B cell (primary cell): ENCODE results near the gene POLN. TPM values are rescaled to one million over a fixed set of nuclear protein-coding genes. Genes with fewer than 3 reads are reported as not detected.

ENCODE experiments used
- ATAC-seq: fragments of 200-7000 bp; cut with Tn5 transposase; one replicate; pipeline ENCODE4 v1.10.0; 2021; ENCODE audit warnings: low read depth, mild to moderate bottlenecking, moderate number of reproducible peaks, moderate library complexity
- CTCF ChIA-PET: fragments of 350-600 bp; sonication (Branson Sonifier 250); formaldehyde crosslinking; loops from one replicate; lab custom pipeline; 2021; ENCODE audit warnings: antibody characterized with exemption, inconsistent platforms; lab: Charles Lee
- POLR2A ChIA-PET: fragments of 350-600 bp; sonication (Branson Sonifier 250); formaldehyde crosslinking; loops from one replicate; lab custom pipeline; 2021; ENCODE audit warnings: antibody characterized with exemption; lab: Charles Lee
- DNase-seq: peaks from one replicate; pipeline ENCODE4 v3.0.0; 2013
- H2AFZ ChIP-seq: 2 replicates; pipeline ENCODE4 v1.6.1; 2012; ENCODE audit warnings: mild to moderate bottlenecking, low read depth, low read length; ENCODE audit not compliant: insufficient read depth, poor library complexity, severe bottlenecking
- H3K27ac ChIP-seq, 2 donors: 1 replicate in 1 of 2; 2 replicates in 1 of 2; pipeline ENCODE4 v1.5.1; 2012 to 2013; ENCODE audit warnings: low read length in 2 of 2, mild to moderate bottlenecking in 2 of 2, moderate library complexity in 1 of 2
- H3K27me3 ChIP-seq, 4 experiments: fragments of 200-600 bp in 1 of 4; sonication (generic) in 1 of 4; replicated peaks in 1 of 4; 1 replicate in 2 of 4; 2 replicates in 2 of 4; pipeline versions ENCODE4 v1.6.1 to v1.7.0; 2013 to 2016; ENCODE audit warnings: low read length in 3 of 4, mild to moderate bottlenecking in 2 of 4, mixed read lengths in 1 of 4, moderate library complexity in 1 of 4; ENCODE audit not compliant: insufficient read depth in 4 of 4, control insufficient read depth in 3 of 4; ENCODE audit errors: control extremely low read depth in 1 of 4
- H3K36me3 ChIP-seq, 2 experiments: replicated peaks in 1 of 2; 1 replicate in 1 of 2; 2 replicates in 1 of 2; pipeline versions ENCODE4 v1.6.1 to v1.7.1; 2013; ENCODE audit warnings: low read length in 1 of 2; ENCODE audit not compliant: insufficient read depth in 2 of 2, control insufficient read depth in 1 of 2; ENCODE audit errors: control extremely low read depth in 1 of 2, extremely low read depth in 1 of 2
- H3K4me1 ChIP-seq, 2 donors: fragments of 200-600 bp in 1 of 2; sonication (generic) in 1 of 2; 1 replicate in 1 of 2; 2 replicates in 1 of 2; pipeline versions ENCODE4 v1.5.1 to v1.6.1; 2013 to 2017; ENCODE audit warnings: low read length in 2 of 2; ENCODE audit not compliant: control insufficient read depth in 2 of 2, insufficient read depth in 2 of 2
- H3K4me2 ChIP-seq: replicated peaks from 2 replicates; pipeline ENCODE3; 2012; ENCODE audit warnings: mild to moderate bottlenecking, low read depth, low read length; ENCODE audit not compliant: poor library complexity, severe bottlenecking
- H3K4me3 ChIP-seq, 5 experiments: fragments of 200-600 bp in 1 of 5; sonication (generic) in 1 of 5; 1 replicate in 3 of 5; 2 replicates in 2 of 5; pipeline versions ENCODE4 v1.5.1 to v1.7.0; 2011 to 2016; ENCODE audit warnings: low read length in 4 of 5, mild to moderate bottlenecking in 4 of 5, low read depth in 2 of 5, control low read depth in 1 of 5, moderate library complexity in 1 of 5; ENCODE audit not compliant: insufficient read depth in 1 of 5; ENCODE audit errors: control extremely low read depth in 1 of 5, extremely low read depth in 1 of 5
- H3K79me2 ChIP-seq: fragments of 200-600 bp; sonication (generic); one replicate; pipeline ENCODE4 v1.6.0; 2016; ENCODE audit warnings: low read length; ENCODE audit not compliant: control insufficient read depth, insufficient read depth
- H3K9ac ChIP-seq: fragments of 200-600 bp; sonication (generic); 2 replicates; pipeline ENCODE4 v1.6.1; 2017; ENCODE audit warnings: mild to moderate bottlenecking, low read length, moderate library complexity
- H3K9me3 ChIP-seq, 3 donors: one replicate each; pipeline versions ENCODE4 v1.6.1 to v1.7.1; 2013; ENCODE audit warnings: low read length in 2 of 3; ENCODE audit not compliant: control insufficient read depth in 2 of 3, insufficient read depth in 1 of 3; ENCODE audit errors: control extremely low read depth in 1 of 3
- H4K20me1 ChIP-seq: 2 replicates; pipeline ENCODE4 v1.6.0; 2012; ENCODE audit warnings: mild to moderate bottlenecking, low read length; ENCODE audit not compliant: insufficient read depth, control insufficient read depth, poor library complexity, severe bottlenecking
- H3K27ac Mint-ChIP-seq: one replicate; pipeline ENCODE4 v1.8.0; 2021; ENCODE audit warnings: mixed read lengths
- H3K27me3 Mint-ChIP-seq: one replicate; pipeline ENCODE4 v1.8.0; 2021; ENCODE audit warnings: mixed read lengths
- H3K4me1 Mint-ChIP-seq: one replicate; pipeline ENCODE4 v1.8.0; 2021; ENCODE audit warnings: mixed read lengths
- H3K4me3 Mint-ChIP-seq: one replicate; pipeline ENCODE4 v1.8.0; 2021; ENCODE audit warnings: mixed read lengths
- H3K9me3 Mint-ChIP-seq: one replicate; pipeline ENCODE4 v1.8.0; 2022; ENCODE audit warnings: mixed read lengths; ENCODE audit not compliant: insufficient read depth
- EZH2 ChIP-seq: IDR thresholded peaks from 2 replicates; pipeline ENCODE4 v1.6.1; 2012; ENCODE audit warnings: borderline replicate concordance, low read depth, mild to moderate bottlenecking, moderate library complexity, low read length; ENCODE audit not compliant: insufficient read depth, poor library complexity, severe bottlenecking
- WGBS: methylation state at CpG from one replicate; pipeline ENCODE4 v1.1.5; 2013; ENCODE audit warnings: missing lambda C conversion rate; ENCODE audit not compliant: insufficient coverage; 5-methylcytosine and 5-hydroxymethylcytosine counted together
- intact Hi-C: fragments of 100-400 bp; cut with micrococcal nuclease; formaldehyde crosslinking; loops from one replicate; pipeline ENCODE4 v1.10.0; 2022
- polyA plus RNA-seq: library from polyadenylated mRNA; depleted of rRNA; stranded (reverse); fragments of >200 nt; gene quantifications from 2 replicates; pipeline ENCODE4 v1.2.3, GENCODE V29; 2012
- total RNA-seq, 2 donors: library from RNA; stranded (reverse); fragments of 120-200 nt in 1 of 2; gene quantifications; 1 replicate in 1 of 2; 2 replicates in 1 of 2; pipeline versions ENCODE4 v1.2.3 to v1.2.4, GENCODE V29; 2013 to 2022
- TF ChIP-seq, protein P1 (sequence below): fragments of 200-600 bp; IDR thresholded peaks from one replicate; pipeline ENCODE4 v1.8.0; 2022; ENCODE audit warnings: antibody characterized with exemption, mild to moderate bottlenecking

The POLN gene
- total and polyA plus RNA-seq, 2 donors (not counting 1 experiment from before 2014, with no cell fraction given): 0.73 to 1.5 TPM

DNA sequence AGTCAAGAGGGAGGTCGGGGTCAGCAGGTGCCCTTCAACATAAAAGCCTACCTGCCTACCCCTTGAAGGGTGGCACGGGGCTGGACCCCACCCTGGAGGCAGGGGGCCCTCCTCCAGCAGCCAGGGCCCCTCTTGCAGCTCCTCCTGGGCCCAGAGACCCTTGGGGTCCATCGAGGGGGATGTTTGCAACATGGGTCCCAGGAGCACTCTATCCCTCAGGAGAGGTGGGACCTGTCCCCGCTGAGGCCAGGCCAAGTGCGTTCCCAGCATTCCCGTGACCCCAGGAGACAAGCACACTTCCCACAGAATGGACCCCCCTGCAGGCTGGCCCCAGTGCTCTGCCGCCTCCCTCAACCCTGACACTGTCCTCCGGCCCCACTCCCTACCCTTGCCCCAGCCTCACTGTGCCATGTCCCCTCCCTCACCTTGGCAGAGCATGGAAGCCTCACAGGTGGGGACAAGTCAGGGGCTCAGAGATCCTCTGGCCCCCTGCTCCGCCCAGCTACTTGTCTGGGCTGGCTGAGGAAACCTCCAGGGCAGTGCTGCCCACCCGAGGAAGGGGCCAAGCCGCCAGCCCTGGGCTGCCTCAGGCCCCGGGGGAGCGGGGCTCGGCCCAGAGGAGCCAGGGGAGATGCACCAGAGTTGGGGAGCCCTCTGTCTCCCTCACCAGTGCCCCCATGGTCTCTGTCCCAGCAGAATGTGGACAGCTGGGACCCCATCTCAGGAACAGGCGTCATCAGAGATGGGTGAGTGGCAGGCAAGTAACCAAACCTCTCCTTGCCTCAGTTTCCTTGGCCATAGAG is 17.8 kb upstream of the POLN start:
- no peak overlapping the region for H2AFZ ChIP-seq
- peaks cover 65% of the 10 kb centered on the region for H4K20me1 ChIP-seq
- H3K4me2 ChIP-seq: peak overlapping the region; percentile 99
- H3K4me3 ChIP-seq: no peak overlapping the region
- no peak for ATAC-seq
- Mint-ChIP-seq H3K9me3 (no peaks in the 10 kb centered on the region), H3K4me1 (peaks cover 26% of the 10 kb centered on the region), H3K4me3 (peak overlapping the region; percentile 79), H3K27me3 (no peaks in the 10 kb centered on the region), H3K27ac (peak overlapping the region; percentile 68)
- ChIA-PET POLR2A (interaction anchor here (1.0 kb wide), 2 partner anchors 18 to 31 kb away, joined by 3 to 8 read pairs; partner anchors contain the start of genes HAUS3 and POLN), CTCF (interaction anchor here (1.3 kb wide), 1 partner anchor 31 kb away, joined by 3 read pairs; no protein-coding TSS in a partner anchor)
- no peak overlapping the region for H3K27ac ChIP-seq
- H3K36me3 ChIP-seq: peaks cover 0 to 28% of the 10 kb centered on the region in 2 experiments
- H3K9ac ChIP-seq: no peak overlapping the region
- intact Hi-C loops: loop anchor here (10.0 kb wide), 1 partner anchor 435 kb away; no protein-coding TSS in a partner anchor
- H3K27me3 ChIP-seq: no peaks in the 10 kb centered on the region
- TF ChIP-seq, protein P1, sequence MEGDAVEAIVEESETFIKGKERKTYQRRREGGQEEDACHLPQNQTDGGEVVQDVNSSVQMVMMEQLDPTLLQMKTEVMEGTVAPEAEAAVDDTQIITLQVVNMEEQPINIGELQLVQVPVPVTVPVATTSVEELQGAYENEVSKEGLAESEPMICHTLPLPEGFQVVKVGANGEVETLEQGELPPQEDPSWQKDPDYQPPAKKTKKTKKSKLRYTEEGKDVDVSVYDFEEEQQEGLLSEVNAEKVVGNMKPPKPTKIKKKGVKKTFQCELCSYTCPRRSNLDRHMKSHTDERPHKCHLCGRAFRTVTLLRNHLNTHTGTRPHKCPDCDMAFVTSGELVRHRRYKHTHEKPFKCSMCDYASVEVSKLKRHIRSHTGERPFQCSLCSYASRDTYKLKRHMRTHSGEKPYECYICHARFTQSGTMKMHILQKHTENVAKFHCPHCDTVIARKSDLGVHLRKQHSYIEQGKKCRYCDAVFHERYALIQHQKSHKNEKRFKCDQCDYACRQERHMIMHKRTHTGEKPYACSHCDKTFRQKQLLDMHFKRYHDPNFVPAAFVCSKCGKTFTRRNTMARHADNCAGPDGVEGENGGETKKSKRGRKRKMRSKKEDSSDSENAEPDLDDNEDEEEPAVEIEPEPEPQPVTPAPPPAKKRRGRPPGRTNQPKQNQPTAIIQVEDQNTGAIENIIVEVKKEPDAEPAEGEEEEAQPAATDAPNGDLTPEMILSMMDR: no peak
- TF ChIP-seq EZH2: no peak
- no peaks in the 10 kb centered on the region for H3K9me3 ChIP-seq
- DNase-seq: no peak
- H3K4me1 ChIP-seq: peaks cover 23 to 47% of the 10 kb centered on the region in 2 donors
- H3K79me2 ChIP-seq: peaks cover 56% of the 10 kb centered on the region
- 92% methylated on average over 15 of the region's 15 CpGs for WGBS
